ENCODE measurements around the gene PERM1. TPM values are rescaled to one million over a fixed set of nuclear protein-coding genes. Genes with fewer than 3 reads are reported as not detected.

PERM1 gene
- total RNA-seq, 1 experiment from 2014 or later, result not detected

GRCh38 chr1:932776-933602 is 48.9 kb downstream of the PERM1 start:
- H3K4me1 Mint-ChIP-seq (ENCODE audit: insufficient read depth, unreplicated experiment), result no peaks in the 10 kb centered on the region
- intact Hi-C loops (cut with micrococcal nuclease), result no loop called here
- POLR2A ChIA-PET, result no interaction called here
- TF ChIP-seq CTCF (IDR thresholded peaks at IDR 0.05; ENCODE audit: unreplicated experiment), result no peak
- no peak overlapping the region for H3K27ac Mint-ChIP-seq (ENCODE audit: low read depth, unreplicated experiment)
- BruUV-seq (replicated peaks), result no TSS peak
- H3K9me3 Mint-ChIP-seq (ENCODE audit: unreplicated experiment), result no peaks in the 10 kb centered on the region
- peaks cover 35% of the 10 kb centered on the region for H3K27me3 Mint-ChIP-seq (ENCODE audit: insufficient read depth, unreplicated experiment)
- CTCF ChIA-PET, result interaction anchor here (1.0 kb wide), 1 partner anchor 20 kb away, joined by 4 read pairs; no protein-coding TSS in a partner anchor
- no peaks in the 10 kb centered on the region for H3K36me3 Mint-ChIP-seq (ENCODE audit: insufficient read depth, unreplicated experiment)
- H3K4me3 Mint-ChIP-seq (ENCODE audit: unreplicated experiment), result no peak overlapping the region
- no peak for DNase-seq (ENCODE audit: unreplicated experiment)

- no peak for DNase-seq (ENCODE audit: unreplicated experiment)
- Mint-ChIP-seq H3K27ac (ENCODE audit: low read depth, unreplicated experiment) (no peak overlapping the region), H3K27me3 (ENCODE audit: insufficient read depth, unreplicated experiment) (peaks cover 43% of the 10 kb centered on the region), H3K4me1 (ENCODE audit: insufficient read depth, unreplicated experiment) (no peaks in the 10 kb centered on the region), H3K4me3 (ENCODE audit: unreplicated experiment) (no peak overlapping the region), H3K9me3 (ENCODE audit: unreplicated experiment) (no peaks in the 10 kb centered on the region), H3K36me3 (ENCODE audit: insufficient read depth, unreplicated experiment) (no peaks in the 10 kb centered on the region)
- no peak for TF ChIP-seq CTCF (IDR thresholded peaks at IDR 0.05; ENCODE audit: unreplicated experiment)
- POLR2A ChIA-PET, result no interaction called here
- BruUV-seq (replicated peaks), result no TSS peak
- CTCF ChIA-PET, result no interaction called here
- intact Hi-C loops (cut with micrococcal nuclease), result no loop called here
Measured at GRCh38 chr1:932173-932510, 49.8 kb downstream of the PERM1 start.

GRCh38 chr1:931380-932172 is 50.3 kb downstream of the PERM1 start:
- ChIA-PET CTCF (no interaction called here), POLR2A (no interaction called here)
- no peak for TF ChIP-seq CTCF (IDR thresholded peaks at IDR 0.05; ENCODE audit: unreplicated experiment)
- Mint-ChIP-seq H3K9me3 (ENCODE audit: unreplicated experiment) (no peaks in the 10 kb centered on the region), H3K27me3 (ENCODE audit: insufficient read depth, unreplicated experiment) (peaks cover 49% of the 10 kb centered on the region), H3K4me1 (ENCODE audit: insufficient read depth, unreplicated experiment) (no peaks in the 10 kb centered on the region), H3K4me3 (ENCODE audit: unreplicated experiment) (no peak overlapping the region), H3K27ac (ENCODE audit: low read depth, unreplicated experiment) (no peak overlapping the region), H3K36me3 (ENCODE audit: insufficient read depth, unreplicated experiment) (no peaks in the 10 kb centered on the region)
- BruUV-seq (replicated peaks), result no TSS peak
- intact Hi-C loops (cut with micrococcal nuclease), result no loop called here
- no peak for DNase-seq (ENCODE audit: unreplicated experiment)

- H3K4me1 Mint-ChIP-seq (ENCODE audit: insufficient read depth, unreplicated experiment), result no peaks in the 10 kb centered on the region
- no peak for DNase-seq (ENCODE audit: unreplicated experiment)
- H3K36me3 Mint-ChIP-seq (ENCODE audit: insufficient read depth, unreplicated experiment), result no peaks in the 10 kb centered on the region
- no TSS peak for BruUV-seq (replicated peaks)
- POLR2A ChIA-PET, result interaction anchor here (0.8 to 1.2 kb wide), 2 partner anchors 10 to 13 kb away, joined by 3 read pairs; no protein-coding TSS in a partner anchor
- no peak for TF ChIP-seq CTCF (IDR thresholded peaks at IDR 0.05; ENCODE audit: unreplicated experiment)
- intact Hi-C loops (cut with micrococcal nuclease), result no loop called here
- no peak overlapping the region for H3K4me3 Mint-ChIP-seq (ENCODE audit: unreplicated experiment)
- H3K27ac Mint-ChIP-seq (ENCODE audit: low read depth, unreplicated experiment), result no peak overlapping the region
- CTCF ChIA-PET, result interaction anchor here (0.6 kb wide), 1 partner anchor 60 kb away, joined by 3 read pairs; no protein-coding TSS in a partner anchor
- no peaks in the 10 kb centered on the region for H3K9me3 Mint-ChIP-seq (ENCODE audit: unreplicated experiment)
- peaks cover 53% of the 10 kb centered on the region for H3K27me3 Mint-ChIP-seq (ENCODE audit: insufficient read depth, unreplicated experiment)
Measured at GRCh38 chr1:930633-931138, 51.2 kb downstream of the PERM1 start.
